ENCODE results near the gene ANKRD37.

ANKRD37 gene

DNA sequence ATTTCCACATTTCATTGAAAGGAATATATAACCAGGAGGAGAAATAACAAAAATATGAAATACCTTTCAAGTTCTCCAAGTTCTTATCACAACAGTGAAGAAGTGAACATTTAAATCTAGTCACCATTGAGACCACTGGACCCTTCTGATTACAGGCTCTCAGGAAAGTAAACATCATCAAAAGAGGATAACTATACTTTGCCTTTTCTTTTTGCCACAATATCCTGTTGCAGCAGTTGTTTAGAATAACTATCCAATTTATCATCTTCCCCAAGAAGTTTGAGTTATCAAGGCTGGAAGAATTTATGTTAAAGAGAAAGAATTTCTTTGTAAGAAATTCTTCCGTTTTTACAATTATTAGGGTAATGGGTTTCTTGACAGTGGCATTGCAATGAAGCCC, 4.5 kb upstream of the ANKRD37 start:
- H3K4me1 Mint-ChIP-seq = peaks cover 18% of the 10 kb centered on the region
- H3K36me3 Mint-ChIP-seq (ENCODE audit: low read depth) = peaks cover 8% of the 10 kb centered on the region
- H3K4me3 Mint-ChIP-seq = no peak overlapping the region
- peaks cover 4% of the 10 kb centered on the region for H3K9me3 Mint-ChIP-seq
- no peak overlapping the region for H3K27ac Mint-ChIP-seq
- TF ChIP-seq, protein P1, sequence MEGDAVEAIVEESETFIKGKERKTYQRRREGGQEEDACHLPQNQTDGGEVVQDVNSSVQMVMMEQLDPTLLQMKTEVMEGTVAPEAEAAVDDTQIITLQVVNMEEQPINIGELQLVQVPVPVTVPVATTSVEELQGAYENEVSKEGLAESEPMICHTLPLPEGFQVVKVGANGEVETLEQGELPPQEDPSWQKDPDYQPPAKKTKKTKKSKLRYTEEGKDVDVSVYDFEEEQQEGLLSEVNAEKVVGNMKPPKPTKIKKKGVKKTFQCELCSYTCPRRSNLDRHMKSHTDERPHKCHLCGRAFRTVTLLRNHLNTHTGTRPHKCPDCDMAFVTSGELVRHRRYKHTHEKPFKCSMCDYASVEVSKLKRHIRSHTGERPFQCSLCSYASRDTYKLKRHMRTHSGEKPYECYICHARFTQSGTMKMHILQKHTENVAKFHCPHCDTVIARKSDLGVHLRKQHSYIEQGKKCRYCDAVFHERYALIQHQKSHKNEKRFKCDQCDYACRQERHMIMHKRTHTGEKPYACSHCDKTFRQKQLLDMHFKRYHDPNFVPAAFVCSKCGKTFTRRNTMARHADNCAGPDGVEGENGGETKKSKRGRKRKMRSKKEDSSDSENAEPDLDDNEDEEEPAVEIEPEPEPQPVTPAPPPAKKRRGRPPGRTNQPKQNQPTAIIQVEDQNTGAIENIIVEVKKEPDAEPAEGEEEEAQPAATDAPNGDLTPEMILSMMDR (IDR thresholded peaks at IDR 0.05; ENCODE audit: unreplicated experiment in 3 of 3) = no peak
- no peaks in the 10 kb centered on the region for H3K27me3 Mint-ChIP-seq (ENCODE audit: low read depth)

DNA sequence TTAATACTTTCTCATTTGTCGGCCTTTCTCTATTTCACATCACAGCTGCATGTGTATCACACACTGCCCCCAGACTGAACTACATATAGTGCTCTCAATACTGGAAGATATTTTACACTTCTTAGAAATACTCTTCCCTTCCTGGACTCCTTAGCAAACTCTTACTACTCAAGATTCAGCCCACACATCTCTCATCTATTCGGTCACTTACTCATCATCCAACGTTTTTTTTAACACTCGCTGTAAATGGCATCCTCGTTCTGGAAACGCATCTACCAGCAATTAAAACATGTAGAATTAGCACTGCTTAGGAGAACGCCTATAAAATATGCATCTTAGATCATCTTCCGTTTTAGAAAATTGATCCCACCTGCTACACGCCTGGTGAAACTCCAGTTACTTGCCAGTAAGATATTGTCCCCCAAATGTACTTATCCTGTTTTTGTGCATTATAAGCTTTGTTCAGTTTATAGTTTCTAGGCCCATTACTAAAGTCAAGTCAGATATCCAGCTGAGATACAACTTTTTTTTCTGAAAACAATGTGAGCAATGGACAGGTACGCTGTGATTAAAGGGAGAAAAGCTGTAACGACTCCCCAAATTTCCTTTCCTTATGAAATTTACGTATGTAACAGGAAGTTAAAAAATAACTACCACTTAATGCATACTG, 1.9 kb upstream of the ANKRD37 start:
- H3K4me3 Mint-ChIP-seq = peak overlapping the region; percentile 63 to 84 (median 65)
- peaks cover 28% of the 10 kb centered on the region for H3K4me1 Mint-ChIP-seq
- H3K27me3 Mint-ChIP-seq (ENCODE audit: low read depth) = no peaks in the 10 kb centered on the region
- H3K36me3 Mint-ChIP-seq (ENCODE audit: low read depth) = peaks cover 14% of the 10 kb centered on the region
- H3K27ac Mint-ChIP-seq = peak overlapping the region; percentile 2 to 4 (median 4)
- H3K9me3 Mint-ChIP-seq = peaks cover 4% of the 10 kb centered on the region
- TF ChIP-seq, protein P1 (IDR thresholded peaks at IDR 0.05; ENCODE audit: unreplicated experiment in 3 of 3) = no peak

DNA sequence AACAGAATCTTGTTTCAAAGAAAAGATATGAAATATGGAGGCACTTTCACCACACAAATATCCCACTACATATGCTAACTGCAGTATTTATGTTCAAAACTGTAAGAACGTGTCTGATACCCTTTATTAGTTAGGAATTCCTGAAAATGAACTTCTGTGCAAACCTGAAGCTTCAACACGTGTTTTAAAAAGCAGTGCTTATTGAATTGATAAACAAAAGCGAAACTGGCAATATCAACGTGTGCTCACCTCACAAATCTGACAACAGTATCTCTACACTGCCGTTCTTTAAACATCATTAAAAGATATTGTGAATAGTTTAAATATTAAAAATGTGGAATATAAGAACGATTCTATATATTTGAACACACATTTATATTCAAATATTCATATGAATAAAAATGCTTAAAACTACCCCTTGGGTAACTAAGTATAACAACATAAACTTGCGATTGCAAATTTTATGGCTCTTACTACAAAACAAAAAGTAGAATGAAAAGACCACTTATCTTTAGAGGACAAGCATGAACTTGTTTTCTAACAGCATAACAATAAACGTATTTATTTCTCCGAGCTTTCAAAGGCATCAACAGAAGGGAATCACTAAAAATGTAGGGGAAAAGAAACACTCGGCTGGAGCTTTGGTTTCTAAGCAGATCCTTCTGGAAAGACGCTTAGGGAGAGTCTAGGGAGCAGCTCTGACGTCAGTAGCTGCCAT, 1.2 kb upstream of the ANKRD37 start, which contains the start of gene LRP2BP:
LRP2BP (minus strand) TSS at position 687 of the 718 bp plus-strand sequence. CDS start 17,738 bp downstream, outside the sequence.
- Mint-ChIP-seq H3K36me3 (ENCODE audit: low read depth) (peaks cover 21% of the 10 kb centered on the region), H3K4me1 (peaks cover 28% of the 10 kb centered on the region), H3K27ac (peak within 1 kb of the TSS; percentile 91 to 97 (median 95)), H3K9me3 (peaks cover 4% of the 10 kb centered on the region), H3K4me3 (peak within 1 kb of the TSS; percentile 90 to 94 (median 93)), H3K27me3 (ENCODE audit: low read depth) (no peaks in the 10 kb centered on the region)
- TF ChIP-seq, protein P1 (IDR thresholded peaks at IDR 0.05; ENCODE audit: unreplicated experiment in 3 of 3) = no peak

DNA sequence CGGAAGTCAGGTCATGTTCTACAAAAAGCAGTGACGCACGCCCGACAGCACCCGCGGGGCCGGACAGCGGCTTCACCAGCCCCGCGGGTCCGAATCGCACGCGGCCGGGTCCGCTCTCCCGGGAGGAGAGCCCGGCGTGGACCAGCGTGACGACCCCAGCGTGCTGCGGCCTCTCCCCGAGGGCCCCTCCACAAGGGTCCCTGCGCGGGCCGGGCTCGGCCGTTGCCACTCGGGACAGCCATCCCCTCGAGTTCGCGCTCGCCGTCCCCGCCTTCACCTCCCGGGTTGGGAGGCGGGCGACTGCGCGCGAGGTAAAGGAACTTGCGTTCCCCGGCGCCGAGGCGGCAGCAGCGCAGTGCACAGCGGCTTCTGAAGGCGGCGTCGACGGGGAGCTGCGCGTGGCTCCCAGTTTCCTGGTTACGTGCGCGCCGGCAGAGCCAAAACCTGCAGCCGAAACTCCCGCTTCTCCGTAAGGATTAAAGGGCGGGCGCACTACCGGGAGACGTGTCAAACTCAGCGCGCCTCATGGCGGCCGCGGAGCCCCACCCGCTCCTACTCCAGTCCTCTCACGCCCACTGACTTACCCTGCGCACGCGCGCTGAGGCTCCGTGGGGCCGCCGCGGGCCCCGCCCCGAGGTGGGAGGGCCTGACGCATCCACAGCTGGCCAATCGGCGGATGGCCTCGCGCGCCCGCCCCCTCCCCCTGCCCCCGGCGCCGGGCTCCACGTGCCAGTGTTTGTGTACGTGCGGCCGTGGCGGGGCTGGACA, 501 bp upstream of the ANKRD37 start:
- Mint-ChIP-seq H3K27ac (peak overlapping the region; percentile 91 to 97 (median 95)), H3K36me3 (ENCODE audit: low read depth) (peaks cover 26% of the 10 kb centered on the region), H3K27me3 (ENCODE audit: low read depth) (no peaks in the 10 kb centered on the region), H3K4me3 (peak overlapping the region; percentile 90 to 94 (median 93)), H3K4me1 (peaks cover 28% of the 10 kb centered on the region), H3K9me3 (peaks cover 4% of the 10 kb centered on the region)
- TF ChIP-seq, protein P1 (IDR thresholded peaks at IDR 0.05; ENCODE audit: unreplicated experiment in 3 of 3) = no peak

DNA sequence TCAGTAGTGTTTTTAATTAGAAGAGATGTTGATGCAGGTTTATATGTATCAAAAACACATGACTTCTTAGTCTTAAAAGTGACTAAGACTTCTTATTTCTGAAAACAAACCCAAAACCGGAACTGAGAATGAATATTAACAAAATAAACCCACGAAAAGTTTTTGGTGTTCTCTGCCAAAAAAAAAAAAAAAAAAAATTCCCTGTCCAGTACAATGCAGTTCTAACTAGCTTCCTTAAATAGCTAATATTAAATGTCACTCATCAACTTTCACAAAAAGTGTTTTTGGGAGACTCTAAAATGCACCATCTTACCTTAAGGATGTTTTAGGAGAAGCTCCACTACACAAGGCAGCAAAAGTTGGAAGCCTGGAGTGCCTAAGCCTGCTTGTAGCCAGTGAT, 2.0 kb downstream of the ANKRD37 start:
- peaks cover 28% of the 10 kb centered on the region for H3K4me1 Mint-ChIP-seq
- no peak overlapping the region for H3K27ac Mint-ChIP-seq
- H3K36me3 Mint-ChIP-seq (ENCODE audit: low read depth) = peaks cover 38% of the 10 kb centered on the region
- TF ChIP-seq, protein P1 (IDR thresholded peaks at IDR 0.05; ENCODE audit: unreplicated experiment in 3 of 3) = no peak
- peak overlapping the region; percentile 13 to 70 (median 47) for H3K4me3 Mint-ChIP-seq
- no peaks in the 10 kb centered on the region for H3K27me3 Mint-ChIP-seq (ENCODE audit: low read depth)
- no peaks in the 10 kb centered on the region for H3K9me3 Mint-ChIP-seq

All from nephron (organoid).